SU-DHL-6 (cell line): ENCODE measurements around the gene CASK.

ENCODE experiments used
- H2AFZ ChIP-seq: fragments of 200-600 bp; sonication (generic); 2 replicates; pipeline ENCODE4 v1.6.1; 2014; ENCODE audit warnings: low read depth, mild to moderate bottlenecking, moderate library complexity, mixed read lengths, antibody characterized with exemption, low read length; ENCODE audit not compliant: severe bottlenecking
- H3F3A ChIP-seq: fragments of 200-600 bp; shearing (Covaris generic); 2 replicates; pipeline ENCODE4 v1.6.0; 2016; ENCODE audit warnings: antibody characterized with exemption, mild to moderate bottlenecking; ENCODE audit not compliant: insufficient read depth
- H3K27ac ChIP-seq: fragments of 200-600 bp; sonication (generic); 2 replicates; pipeline ENCODE4 v1.5.1; 2016; ENCODE audit warnings: low read depth, mild to moderate bottlenecking, low read length, moderate library complexity, mixed read lengths
- H3K27me3 ChIP-seq: fragments of 200-600 bp; sonication (generic), shearing (Covaris generic); 2 replicates; pipeline ENCODE4 v1.6.0; 2014; ENCODE audit warnings: mild to moderate bottlenecking, low read length
- H3K36me3 ChIP-seq: fragments of 200-600 bp; sonication (generic); 2 replicates; pipeline ENCODE4 v1.6.1; 2014; ENCODE audit warnings: mild to moderate bottlenecking, low read length, mixed read lengths
- H3K4me2 ChIP-seq: fragments of 300-600, 200-600 bp; shearing (Covaris generic), sonication (generic); 2 replicates; pipeline ENCODE4 v1.6.0; 2014; ENCODE audit warnings: low read length, low read depth, mild to moderate bottlenecking; ENCODE audit not compliant: poor library complexity, severe bottlenecking
- H3K4me3 ChIP-seq: fragments of 200-600 bp; sonication (generic); 2 replicates; pipeline ENCODE4 v1.5.1; 2014; ENCODE audit warnings: antibody characterized with exemption, low read length, mild to moderate bottlenecking, mixed read lengths; ENCODE audit not compliant: insufficient read depth, poor library complexity, severe bottlenecking
- H3K79me2 ChIP-seq: fragments of 200-600 bp; sonication (generic); 2 replicates; pipeline ENCODE4 v1.6.1; 2014; ENCODE audit warnings: mild to moderate bottlenecking, low read length, moderate library complexity; ENCODE audit not compliant: insufficient read depth
- H3K9ac ChIP-seq: fragments of 200-600 bp; sonication (generic); 2 replicates; pipeline ENCODE4 v1.7.0; 2014; ENCODE audit warnings: mild to moderate bottlenecking, low read length
- H3K9me2 ChIP-seq: fragments of 200-600 bp; sonication (generic); replicated peaks from 2 replicates; pipeline ENCODE4 v1.6.1; 2014; ENCODE audit warnings: low read length; ENCODE audit not compliant: insufficient read depth
- H3K9me3 ChIP-seq: fragments of 200-600 bp; sonication (generic); 2 replicates; pipeline ENCODE4 v1.6.1; 2014; ENCODE audit warnings: low read length, mixed read lengths; ENCODE audit not compliant: insufficient read depth
- H4K20me1 ChIP-seq: fragments of 200-600 bp; sonication (generic); 2 replicates; pipeline ENCODE4 v1.6.1; 2014; ENCODE audit warnings: low read depth, mild to moderate bottlenecking, antibody characterized with exemption, low read length, moderate library complexity, mixed read lengths
- EZH2phosphoT487 ChIP-seq: fragments of 200-600 bp; sonication (generic), shearing (Covaris generic); conservative IDR thresholded peaks from 2 replicates; pipeline ENCODE4 v1.6.1; 2018; ENCODE audit warnings: mild to moderate bottlenecking, antibody characterized with exemption, low read length, moderate library complexity, mixed read lengths
- TF ChIP-seq, protein P1 (sequence below): fragments of 200-600 bp; sonication (generic); IDR thresholded peaks from one replicate; pipeline ENCODE4 v1.5.1; 2017; ENCODE audit warnings: antibody characterized with exemption, mild to moderate bottlenecking, low read length, moderate library complexity; ENCODE audit not compliant: insufficient read depth, poor library complexity, severe bottlenecking

CASK gene

GRCh38 chrX:41822892-41823291 lies 100.5 kb downstream of the CASK start:
- H4K20me1 ChIP-seq = no peaks in the 10 kb centered on the region
- no peaks in the 10 kb centered on the region for H3K9me3 ChIP-seq
- TF ChIP-seq, protein P1, sequence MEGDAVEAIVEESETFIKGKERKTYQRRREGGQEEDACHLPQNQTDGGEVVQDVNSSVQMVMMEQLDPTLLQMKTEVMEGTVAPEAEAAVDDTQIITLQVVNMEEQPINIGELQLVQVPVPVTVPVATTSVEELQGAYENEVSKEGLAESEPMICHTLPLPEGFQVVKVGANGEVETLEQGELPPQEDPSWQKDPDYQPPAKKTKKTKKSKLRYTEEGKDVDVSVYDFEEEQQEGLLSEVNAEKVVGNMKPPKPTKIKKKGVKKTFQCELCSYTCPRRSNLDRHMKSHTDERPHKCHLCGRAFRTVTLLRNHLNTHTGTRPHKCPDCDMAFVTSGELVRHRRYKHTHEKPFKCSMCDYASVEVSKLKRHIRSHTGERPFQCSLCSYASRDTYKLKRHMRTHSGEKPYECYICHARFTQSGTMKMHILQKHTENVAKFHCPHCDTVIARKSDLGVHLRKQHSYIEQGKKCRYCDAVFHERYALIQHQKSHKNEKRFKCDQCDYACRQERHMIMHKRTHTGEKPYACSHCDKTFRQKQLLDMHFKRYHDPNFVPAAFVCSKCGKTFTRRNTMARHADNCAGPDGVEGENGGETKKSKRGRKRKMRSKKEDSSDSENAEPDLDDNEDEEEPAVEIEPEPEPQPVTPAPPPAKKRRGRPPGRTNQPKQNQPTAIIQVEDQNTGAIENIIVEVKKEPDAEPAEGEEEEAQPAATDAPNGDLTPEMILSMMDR = no peak
- no peak for TF ChIP-seq EZH2phosphoT487
- H3K4me2 ChIP-seq = no peak overlapping the region
- H2AFZ ChIP-seq = no peak overlapping the region
- H3K4me3 ChIP-seq = no peak overlapping the region
- H3K27ac ChIP-seq = no peak overlapping the region
- no peaks in the 10 kb centered on the region for H3K27me3 ChIP-seq
- no peak overlapping the region for H3K9ac ChIP-seq
- no peaks in the 10 kb centered on the region for H3K36me3 ChIP-seq
- no peaks in the 10 kb centered on the region for H3K9me2 ChIP-seq
- no peaks in the 10 kb centered on the region for H3F3A ChIP-seq
- H3K79me2 ChIP-seq = no peaks in the 10 kb centered on the region

- Histone ChIP-seq H3K4me3 (no peak overlapping the region), H3K27ac (no peak overlapping the region), H3F3A (no peaks in the 10 kb centered on the region), H3K79me2 (no peaks in the 10 kb centered on the region), H3K9ac (no peak overlapping the region), H3K36me3 (no peaks in the 10 kb centered on the region), H3K9me2 (no peaks in the 10 kb centered on the region), H3K9me3 (no peaks in the 10 kb centered on the region), H2AFZ (no peak overlapping the region), H3K27me3 (no peaks in the 10 kb centered on the region), H3K4me2 (no peak overlapping the region), H4K20me1 (no peaks in the 10 kb centered on the region)
- TF ChIP-seq, protein P1 = no peak
- TF ChIP-seq EZH2phosphoT487 = no peak
Measured at GRCh38 chrX:41808047-41808446, 115.3 kb downstream of the CASK start.

- Histone ChIP-seq H3K36me3 (peaks cover 4% of the 10 kb centered on the region; the same call in 1 of the 2 replicates), H4K20me1 (no peaks in the 10 kb centered on the region), H3K27ac (no peak overlapping the region), H3K9ac (no peak overlapping the region), H3K27me3 (no peaks in the 10 kb centered on the region), H2AFZ (no peak overlapping the region), H3K9me2 (no peaks in the 10 kb centered on the region), H3K79me2 (no peaks in the 10 kb centered on the region), H3K9me3 (no peaks in the 10 kb centered on the region), H3F3A (no peaks in the 10 kb centered on the region), H3K4me3 (no peak overlapping the region), H3K4me2 (no peak overlapping the region)
- no peak for TF ChIP-seq EZH2phosphoT487
- TF ChIP-seq, protein P1 = no peak
Measured at GRCh38 chrX:41802958-41803357, 120.4 kb downstream of the CASK start.
